Endodermal cell (in vitro differentiated cells): ENCODE results near the gene TMEM258. TPM values are rescaled to one million over a fixed set of nuclear protein-coding genes. Genes with fewer than 3 reads are reported as not detected.

Source experiments
- DNase-seq: peaks from one replicate; pipeline ENCODE4 v3.0.0-alpha.2; 2017
- H3K27ac ChIP-seq: 2 replicates; pipeline ENCODE4 v1.5.1; 2013; ENCODE audit warnings: mild to moderate bottlenecking, low read depth, low read length, moderate library complexity
- H3K27me3 ChIP-seq: 2 replicates; pipeline ENCODE4 v1.6.1; 2013; ENCODE audit warnings: mild to moderate bottlenecking, low read length, moderate library complexity; ENCODE audit not compliant: insufficient read depth, control insufficient read depth, poor library complexity, severe bottlenecking
- H3K36me3 ChIP-seq: 2 replicates; pipeline ENCODE4 v1.7.0; 2013; ENCODE audit warnings: mild to moderate bottlenecking, low read length, moderate library complexity; ENCODE audit not compliant: control insufficient read depth, insufficient read depth
- H3K4me1 ChIP-seq: one replicate; pipeline ENCODE4 v1.7.0; 2013; ENCODE audit warnings: low read length; ENCODE audit not compliant: control insufficient read depth, insufficient read depth
- H3K4me3 ChIP-seq: 2 replicates; pipeline ENCODE4 v1.5.1; 2013; ENCODE audit warnings: mild to moderate bottlenecking, low read length, moderate library complexity
- H3K9ac ChIP-seq: 2 replicates; pipeline ENCODE4 v1.6.1; 2013; ENCODE audit warnings: mild to moderate bottlenecking, low read length, moderate library complexity; ENCODE audit not compliant: poor library complexity, severe bottlenecking; ENCODE audit errors: extremely low read depth
- H3K9me3 ChIP-seq: 2 replicates; pipeline ENCODE4 v1.6.1; 2013; ENCODE audit warnings: mild to moderate bottlenecking, low read length, moderate library complexity; ENCODE audit not compliant: control insufficient read depth
- H3K27ac Mint-ChIP-seq: 2 replicates; pipeline ENCODE4 v1.8.0; 2020; ENCODE audit warnings: mixed read lengths
- H3K27me3 Mint-ChIP-seq: 2 replicates; pipeline ENCODE4 v1.8.0; 2021; ENCODE audit warnings: mild to moderate bottlenecking, mixed read lengths; ENCODE audit not compliant: insufficient read depth
- H3K36me3 Mint-ChIP-seq: 2 replicates; pipeline ENCODE4 v1.8.0; 2020; ENCODE audit warnings: low read depth, mixed read lengths
- H3K4me1 Mint-ChIP-seq: 2 replicates; pipeline ENCODE4 v1.8.0; 2020; ENCODE audit warnings: mixed read lengths
- H3K4me3 Mint-ChIP-seq: 2 replicates; pipeline ENCODE4 v1.8.0; 2020; ENCODE audit warnings: mild to moderate bottlenecking, moderate library complexity, mixed read lengths
- H3K9me3 Mint-ChIP-seq: 2 replicates; pipeline ENCODE4 v1.8.0; 2020; ENCODE audit warnings: mild to moderate bottlenecking, mixed read lengths
- WGBS, 2 experiments: methylation state at CpG; one replicate each; pipeline versions ENCODE4 v1.1.5 to v1.1.7; 2013; ENCODE audit warnings: missing lambda C conversion rate in 2 of 2, mixed read lengths in 1 of 2; ENCODE audit not compliant: insufficient coverage in 1 of 2, insufficient read length in 1 of 2; 5-methylcytosine and 5-hydroxymethylcytosine counted together
- total RNA-seq, 2 donors: library from RNA; stranded (reverse); fragmentation: NEBNext Ultra II Directional in 1 of 2; extraction: Animal tissue kit (Norgen Biotek cat#: 25700) in 1 of 2; gene quantifications; 2 replicates in 1 of 2; 3 replicates in 1 of 2; pipeline ENCODE4 v1.2.1, GENCODE V29; 2021
- TF ChIP-seq, protein P1 (sequence below): fragments of 200-600 bp; sonication (generic); conservative IDR thresholded peaks from 2 replicates; pipeline ENCODE4 v1.5.0; 2021; ENCODE audit warnings: antibody characterized with exemption, mild to moderate bottlenecking

The TMEM258 gene
- total RNA-seq, 2 donors from 2014 or later, result 174 to 180 TPM

DNA sequence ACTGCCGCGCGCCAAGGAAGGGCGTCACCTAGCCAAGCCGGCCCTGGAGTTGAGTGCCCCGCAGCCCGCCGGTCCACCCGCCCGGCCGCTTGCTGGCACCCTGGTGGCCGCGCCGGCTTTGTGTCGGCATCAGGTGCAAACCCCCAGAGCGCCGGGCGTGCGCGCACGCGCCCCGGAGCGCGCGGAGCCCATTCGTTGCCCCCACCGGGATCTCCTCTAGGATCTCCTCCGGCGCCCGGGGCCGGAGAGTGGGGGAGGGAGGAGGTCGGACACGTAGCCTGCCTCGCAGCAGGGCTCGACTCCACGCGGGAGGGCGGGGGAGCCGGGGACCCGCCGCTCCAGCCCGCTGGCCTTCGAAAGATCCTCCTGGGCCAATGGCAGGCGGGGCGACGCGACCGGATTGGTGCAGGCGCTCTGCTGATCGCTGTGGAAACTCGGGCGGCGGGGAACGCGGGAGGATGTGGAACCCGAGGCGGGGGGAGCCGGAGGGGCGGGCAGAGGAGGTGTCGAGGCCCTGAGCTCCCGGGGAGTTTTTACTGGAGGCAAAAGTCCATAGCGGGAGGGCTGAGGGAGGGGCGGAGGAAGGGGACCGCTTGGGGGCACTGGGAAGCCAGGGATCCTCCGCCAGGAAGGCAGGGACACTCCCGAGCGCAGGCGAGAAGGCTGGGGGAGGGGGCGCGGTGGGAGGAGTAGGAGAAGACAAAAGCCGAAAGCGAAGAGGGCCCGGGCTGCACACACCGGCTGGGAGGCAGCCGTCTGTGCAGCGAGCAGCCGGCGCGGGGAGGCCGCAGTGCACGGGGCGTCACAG lies 35.4 kb upstream of the TMEM258 start, which contains the start of gene FADS2:
TSS of gene FADS2 (plus strand) at position 730 of the 808 bp plus-strand sequence. CDS start 91 bp downstream, outside the sequence.
- peak within 1 kb of the TSS; percentile 94 for H3K27ac ChIP-seq
- Mint-ChIP-seq H3K36me3 (peaks cover 14% of the 10 kb centered on the region), H3K9me3 (no peaks in the 10 kb centered on the region)

DNA sequence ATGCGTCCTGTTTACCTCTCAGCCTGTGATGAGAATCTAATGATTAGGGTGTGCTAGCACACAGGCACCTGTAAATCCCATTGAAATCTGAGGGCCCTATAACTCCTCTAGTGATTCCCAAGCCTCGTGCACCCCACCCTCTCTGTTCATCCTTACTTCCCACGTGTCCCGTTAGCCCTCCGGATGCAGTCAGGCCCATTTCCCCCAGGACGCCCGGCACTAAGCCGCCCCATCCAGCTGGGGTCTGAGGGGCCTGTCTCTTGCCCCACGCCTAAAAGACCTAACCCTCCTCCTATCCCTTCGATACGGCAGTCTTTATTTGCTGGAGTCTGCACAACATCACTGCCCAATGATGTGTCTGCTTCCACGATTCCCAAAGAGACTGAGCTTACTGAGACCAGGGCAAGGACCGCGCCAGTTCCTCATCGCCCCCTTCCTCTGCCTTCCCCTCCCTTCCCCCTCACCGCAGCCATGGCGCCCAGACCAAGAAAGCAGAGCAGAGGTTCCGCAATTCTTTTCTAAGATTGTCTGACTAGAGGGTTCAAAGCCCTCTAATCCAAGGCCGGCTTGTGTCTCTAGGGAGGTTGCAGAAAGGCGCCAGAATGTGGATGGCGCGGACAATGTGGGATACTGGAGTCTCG lies 34.7 kb upstream of the TMEM258 start:
- TF ChIP-seq, protein P1, sequence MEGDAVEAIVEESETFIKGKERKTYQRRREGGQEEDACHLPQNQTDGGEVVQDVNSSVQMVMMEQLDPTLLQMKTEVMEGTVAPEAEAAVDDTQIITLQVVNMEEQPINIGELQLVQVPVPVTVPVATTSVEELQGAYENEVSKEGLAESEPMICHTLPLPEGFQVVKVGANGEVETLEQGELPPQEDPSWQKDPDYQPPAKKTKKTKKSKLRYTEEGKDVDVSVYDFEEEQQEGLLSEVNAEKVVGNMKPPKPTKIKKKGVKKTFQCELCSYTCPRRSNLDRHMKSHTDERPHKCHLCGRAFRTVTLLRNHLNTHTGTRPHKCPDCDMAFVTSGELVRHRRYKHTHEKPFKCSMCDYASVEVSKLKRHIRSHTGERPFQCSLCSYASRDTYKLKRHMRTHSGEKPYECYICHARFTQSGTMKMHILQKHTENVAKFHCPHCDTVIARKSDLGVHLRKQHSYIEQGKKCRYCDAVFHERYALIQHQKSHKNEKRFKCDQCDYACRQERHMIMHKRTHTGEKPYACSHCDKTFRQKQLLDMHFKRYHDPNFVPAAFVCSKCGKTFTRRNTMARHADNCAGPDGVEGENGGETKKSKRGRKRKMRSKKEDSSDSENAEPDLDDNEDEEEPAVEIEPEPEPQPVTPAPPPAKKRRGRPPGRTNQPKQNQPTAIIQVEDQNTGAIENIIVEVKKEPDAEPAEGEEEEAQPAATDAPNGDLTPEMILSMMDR, result no peak

More for the DNA sequence above, 35.4 kb upstream of the TMEM258 start, which contains the start of gene FADS2:
- 0% methylated on average over 15 to 83 of the region's 83 CpGs for WGBS, 2 experiments
- Mint-ChIP-seq H3K27ac (peak within 1 kb of the TSS; percentile 95), H3K4me1 (peaks cover 36% of the 10 kb centered on the region), H3K27me3 (no peaks in the 10 kb centered on the region), H3K4me3 (peak within 1 kb of the TSS; percentile 91)
- no peaks in the 10 kb centered on the region for H3K27me3 ChIP-seq
- H3K4me3 ChIP-seq, result peak within 1 kb of the TSS; percentile 98
- no peaks in the 10 kb centered on the region for H3K9me3 ChIP-seq
- peaks cover 14% of the 10 kb centered on the region for H3K36me3 ChIP-seq
- peak within 1 kb of the TSS; percentile 86 for H3K9ac ChIP-seq
- DNase-seq, result peak; percentile 98
- TF ChIP-seq, protein P1, result peak; percentile 41
- H3K4me1 ChIP-seq, result peaks cover 8% of the 10 kb centered on the region

DNA sequence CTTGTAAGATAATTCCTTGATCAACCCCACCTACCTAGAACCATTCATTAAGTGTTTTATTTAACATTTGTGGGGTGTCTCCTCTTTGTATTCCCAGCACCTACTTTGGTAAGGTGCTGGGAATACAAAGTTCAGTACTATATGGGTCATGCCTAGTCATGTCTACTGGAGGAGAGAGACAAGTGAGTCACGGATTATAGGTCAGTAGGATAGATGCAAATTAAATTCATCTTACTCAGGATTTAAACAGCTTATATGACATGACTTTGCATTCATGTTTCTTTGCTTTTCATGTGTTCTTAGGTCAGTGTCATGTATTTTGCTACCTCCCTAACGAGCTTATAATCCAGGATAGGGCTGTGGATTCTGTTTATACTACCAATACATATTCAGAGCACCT lies 27.8 kb upstream of the TMEM258 start:
- Mint-ChIP-seq H3K4me1 (peaks cover 6% of the 10 kb centered on the region), H3K27ac (no peak overlapping the region), H3K4me3 (no peak overlapping the region), H3K9me3 (no peaks in the 10 kb centered on the region), H3K27me3 (no peaks in the 10 kb centered on the region), H3K36me3 (peaks cover 7% of the 10 kb centered on the region)
- Histone ChIP-seq H3K9me3 (no peaks in the 10 kb centered on the region), H3K36me3 (peaks cover 4% of the 10 kb centered on the region), H3K4me3 (no peak overlapping the region), H3K27me3 (no peaks in the 10 kb centered on the region), H3K9ac (no peak overlapping the region), H3K4me1 (no peaks in the 10 kb centered on the region), H3K27ac (no peak overlapping the region)
- TF ChIP-seq, protein P1, result no peak
- 83 to 100% methylated on average over 2 of the region's 2 CpGs for WGBS, 2 experiments
- DNase-seq, result no peak

More for the DNA sequence above, 34.7 kb upstream of the TMEM258 start:
- H3K4me1 ChIP-seq, result peaks cover 8% of the 10 kb centered on the region
- peak overlapping the region; percentile 94 for H3K27ac Mint-ChIP-seq
- peak overlapping the region; percentile 94 for H3K27ac ChIP-seq
- no peaks in the 10 kb centered on the region for H3K27me3 Mint-ChIP-seq
- peaks cover 32% of the 10 kb centered on the region for H3K4me1 Mint-ChIP-seq
- no peak for DNase-seq
- WGBS, 2 experiments, result 14 to 26% methylated on average over 12 to 23 of the region's 23 CpGs
- H3K9me3 Mint-ChIP-seq, result no peaks in the 10 kb centered on the region
- no peaks in the 10 kb centered on the region for H3K27me3 ChIP-seq
- H3K36me3 Mint-ChIP-seq, result peaks cover 10% of the 10 kb centered on the region
- peak overlapping the region; percentile 86 for H3K9ac ChIP-seq
- H3K4me3 ChIP-seq, result peak overlapping the region; percentile 98
- no peaks in the 10 kb centered on the region for H3K9me3 ChIP-seq
- peak overlapping the region; percentile 91 for H3K4me3 Mint-ChIP-seq
- peaks cover 10% of the 10 kb centered on the region for H3K36me3 ChIP-seq
